K562 (cell line): ENCODE data around the gene RYR3. TPM values are rescaled to one million over a fixed set of nuclear protein-coding genes. Genes with fewer than 3 reads are reported as not detected.

Experiments
- ATAC-seq: fragments of 200-7000 bp; cut with Tn5 transposase; 3 replicates; pipeline ENCODE4 v1.9.1; 2020; ENCODE audit warnings: moderate library complexity
- BruUV-seq: library from RNA; stranded (reverse); fragments of 400-500 nt; replicated peaks from 2 replicates; lab custom pipeline; 2021; lab: Mats Ljungman, UMichigan
- CTCF ChIA-PET: fragments of 300-600 bp; formaldehyde crosslinking; extraction: SDS; loops from one replicate; lab custom pipeline; 2021; ENCODE audit warnings: low intra/inter-chr PET ratio; lab: Yijun Ruan, JAX
- POLR2A ChIA-PET: fragments of 300-600, 350-650 bp; sonication (Branson Sonifier 250); formaldehyde crosslinking; extraction: SDS; loops from one replicate; lab custom pipeline; 2021; ENCODE audit warnings: antibody characterized with exemption, inconsistent platforms; lab: Yijun Ruan, JAX
- DNase-seq, 4 experiments: peaks; one replicate each; pipeline versions ENCODE4 v3.0.0 to v3.0.0-alpha.2; 2011 to 2018; ENCODE audit warnings: low spot score in 3 of 4, mixed read lengths in 3 of 4; ENCODE audit errors: extremely low read depth in 1 of 4
- FAIRE-seq: peaks from 2 replicates; lab custom pipeline; 2011; peaks lifted over from hg19 to GRCh38; lab: Jason Lieb, UNC
- H2AFZ ChIP-seq: 2 replicates; pipeline ENCODE4 v1.6.0; 2011; ENCODE audit warnings: low read depth, low read length, control low read depth, inconsistent platforms
- H3K27ac ChIP-seq: fragments of 200-600 bp; 3 replicates; pipeline ENCODE4 v1.8.0; 2011; ENCODE audit warnings: low read depth, mild to moderate bottlenecking, control low read depth, inconsistent platforms, low read length, moderate library complexity, mixed read lengths; ENCODE audit errors: extremely low read depth
- H3K27me3 ChIP-seq, 2 experiments: fragments of 300-600 bp in 1 of 2; 2 replicates in 1 of 2; 3 replicates in 1 of 2; pipeline versions ENCODE4 v1.6.0 to v1.8.0; 2011; ENCODE audit warnings: inconsistent platforms in 2 of 2, low read length in 2 of 2, mild to moderate bottlenecking in 1 of 2, mixed read lengths in 1 of 2, moderate library complexity in 1 of 2; ENCODE audit not compliant: control insufficient read depth in 2 of 2, insufficient read depth in 2 of 2
- H3K36me3 ChIP-seq: fragments of 300-600 bp; 3 replicates; pipeline ENCODE4 v1.8.0; 2011; ENCODE audit warnings: mild to moderate bottlenecking, low read length, inconsistent platforms; ENCODE audit not compliant: control insufficient read depth, insufficient read depth
- H3K4me1 ChIP-seq, 2 experiments: fragments of 200-600 bp in 1 of 2; replicated peaks in 1 of 2; 2 replicates in 1 of 2; 3 replicates in 1 of 2; pipeline versions ENCODE4 v1.5.1 to v1.8.0; 2011; ENCODE audit warnings: inconsistent platforms in 2 of 2, low read length in 2 of 2, mild to moderate bottlenecking in 1 of 2, mixed read lengths in 1 of 2, moderate library complexity in 1 of 2; ENCODE audit not compliant: control insufficient read depth in 2 of 2, insufficient read depth in 2 of 2
- H3K4me2 ChIP-seq: 2 replicates; pipeline ENCODE4 v1.6.1; 2011; ENCODE audit warnings: low read length, control low read depth, inconsistent platforms, mixed read lengths; ENCODE audit not compliant: insufficient read depth
- H3K4me3 ChIP-seq: fragments of 200-600 bp; sonication (generic), shearing (Covaris generic); 2 replicates; pipeline ENCODE4 v1.5.1; 2016; ENCODE audit warnings: control low read depth, inconsistent platforms
- H3K79me2 ChIP-seq: fragments of 200-600 bp; 3 replicates; pipeline ENCODE4 v1.8.0; 2011; ENCODE audit warnings: low read length, inconsistent platforms; ENCODE audit not compliant: control insufficient read depth, insufficient read depth
- H3K9ac ChIP-seq, 2 experiments: 2 replicates each; pipeline versions ENCODE4 v1.6.0 to v1.6.1; 2011; ENCODE audit warnings: low read depth in 2 of 2, low read length in 2 of 2, control low read depth in 1 of 2, inconsistent platforms in 1 of 2, mild to moderate bottlenecking in 1 of 2, mixed read lengths in 1 of 2; ENCODE audit not compliant: insufficient read depth in 1 of 2
- H3K9me1 ChIP-seq: one replicate; pipeline ENCODE4 v1.6.0; 2011; ENCODE audit warnings: inconsistent platforms, mild to moderate bottlenecking, low read length, moderate library complexity; ENCODE audit not compliant: control insufficient read depth, insufficient read depth
- H3K9me3 ChIP-seq: replicated peaks from 2 replicates; pipeline ENCODE4 v1.5.1; 2011; ENCODE audit warnings: low read depth, low read length, inconsistent platforms; ENCODE audit not compliant: control insufficient read depth, insufficient read depth
- H4K20me1 ChIP-seq: replicated peaks from 2 replicates; pipeline ENCODE4 v1.6.1; 2011; ENCODE audit warnings: low read length, inconsistent platforms, mixed read lengths; ENCODE audit not compliant: control insufficient read depth, insufficient read depth
- CHD1 ChIP-seq: fragments of 200-600 bp; sonication (generic); IDR thresholded peaks from one replicate; pipeline ENCODE4 v1.6.1; 2012; ENCODE audit warnings: mild to moderate bottlenecking, moderate library complexity, low read length, inconsistent platforms
- HDAC1 ChIP-seq, 2 experiments: fragments of 450-650 bp; IDR thresholded peaks; 2 replicates each; pipeline ENCODE4 v1.6.1; 2016 to 2017; ENCODE audit warnings: inconsistent platforms in 1 of 2, mild to moderate bottlenecking in 1 of 2, moderate library complexity in 1 of 2
- HIVEP1 ChIP-seq: fragments of 250-450 bp; sonication (Bioruptor Pico); IDR thresholded peaks from 2 replicates; pipeline ENCODE4 v1.4.0; 2020; ENCODE audit warnings: mild to moderate bottlenecking
- NELFE ChIP-seq: IDR thresholded peaks from 2 replicates; pipeline ENCODE4 v1.6.1; 2011; ENCODE audit warnings: mild to moderate bottlenecking; ENCODE audit not compliant: insufficient read depth, insufficient read length
- NR2C2 ChIP-seq, 2 experiments: fragments of 200-800 bp in 1 of 2; sonication (Bioruptor generic) in 1 of 2; sonication (generic) in 1 of 2; formaldehyde crosslinking in 1 of 2; IDR thresholded peaks; 2 replicates each; pipeline versions ENCODE4 v1.6.1 to v1.8.0; 2016 to 2022; ENCODE audit warnings: mild to moderate bottlenecking in 1 of 2, missing compliant biosample characterization in 1 of 2, missing genetic modification characterization in 1 of 2, missing genetic modification reagents in 1 of 2
- PYGO2 ChIP-seq: fragments of 450-650 bp; IDR thresholded peaks from 2 replicates; pipeline ENCODE4 v1.6.1; 2016; ENCODE audit warnings: mild to moderate bottlenecking, missing genetic modification characterization, moderate library complexity, missing compliant biosample characterization
- RBM14 ChIP-seq: fragments of 200-400 bp; formaldehyde crosslinking; IDR thresholded peaks from 2 replicates; pipeline ENCODE4 v1.6.1; 2018; ENCODE audit warnings: low read depth, mild to moderate bottlenecking, low read length, moderate library complexity, borderline replicate concordance; ENCODE audit not compliant: insufficient read depth
- SP2 ChIP-seq: IDR thresholded peaks from 2 replicates; pipeline ENCODE4 v1.6.1; 2011; ENCODE audit warnings: mild to moderate bottlenecking, low read depth, low read length, moderate library complexity; ENCODE audit not compliant: poor library complexity, severe bottlenecking; ENCODE audit errors: extremely low read depth
- YBX1 ChIP-seq: fragments of 450-650 bp; IDR thresholded peaks from 2 replicates; pipeline ENCODE4 v1.7.1; 2016; ENCODE audit warnings: mild to moderate bottlenecking
- ZKSCAN3 ChIP-seq: fragments of 250-450 bp; sonication (Bioruptor Pico); IDR thresholded peaks from 2 replicates; pipeline ENCODE4 v1.4.0; 2020
- ZNF511 ChIP-seq: sonication (generic); formaldehyde crosslinking; IDR thresholded peaks from 2 replicates; pipeline ENCODE4 v1.8.0; 2022; ENCODE audit warnings: mild to moderate bottlenecking, missing genetic modification reagents
- WGBS: fragments of 100-300 bp; shearing (Covaris generic); methylation state at CpG from one replicate; pipeline ENCODE4 v1.1.6; 2016; ENCODE audit warnings: low coverage, mixed read lengths; ENCODE audit not compliant: insufficient coverage; ENCODE audit errors: missing lambda C conversion rate; 5-methylcytosine and 5-hydroxymethylcytosine counted together
- in situ Hi-C: fragments of 300-500 bp; cut with MboI; formaldehyde crosslinking; loops from 4 replicates; pipeline ENCODE4 v1.15.0; 2018; ENCODE audit warnings: inconsistent platforms, mixed read lengths
- intact Hi-C: fragments of 100-400 bp; cut with micrococcal nuclease; formaldehyde crosslinking; loops from 2 replicates; pipeline ENCODE4 v1.14.2; 2022
- polyA plus RNA-seq, 8 experiments: library from polyadenylated mRNA; depleted of rRNA in 4 of 8; stranded (reverse) in 5 of 8; unstranded in 3 of 8; fragments of >200 nt; fragmentation: Nextera tagmentation in 2 of 8; fragmentation: Illumina TruSeq in 1 of 8; extraction: Ambion mirVana in 2 of 8; extraction: Trizol in 1 of 8; gene quantifications; 2 replicates each; pipeline versions ENCODE4 v1.2.1 to v1.2.3, GENCODE V29; 2011 to 2014; ENCODE audit warnings: inconsistent platforms in 1 of 8, missing spikeins in 1 of 8
- total RNA-seq, 7 experiments: library from RNA; depleted of rRNA in 6 of 7; stranded (reverse); fragments of >200 nt in 6 of 7; fragmentation: Illumina TruSeq in 2 of 7; extraction: Trizol in 2 of 7; gene quantifications; 2 replicates each; pipeline versions ENCODE4 v1.2.1 to v1.2.3, GENCODE V29; 2011 to 2021; ENCODE audit warnings: low replicate concordance in 1 of 7

RYR3 gene
- total and polyA plus RNA-seq, 9 of the 15 experiments (the other 6 are each of a cell fraction or from before 2014, with no cell fraction given), result 0.04 TPM; not detected in 8

- Histone ChIP-seq H2AFZ (no peak overlapping the region), H4K20me1 (no peaks in the 10 kb centered on the region), H3K9me1 (no peaks in the 10 kb centered on the region), H3K9me3 (no peaks in the 10 kb centered on the region), H3K79me2 (no peaks in the 10 kb centered on the region), H3K27me3 (peaks cover 0 to 4% of the 10 kb centered on the region in 2 experiments; a peak in 2 of 5 replicates), H3K4me1 (no peaks in the 10 kb centered on the region), H3K9ac (no peak overlapping the region)
- ChIA-PET POLR2A (interaction anchor here (1.2 kb wide), 1 partner anchor 8 kb away, joined by 3 read pairs; no protein-coding TSS in a partner anchor), CTCF (no interaction called here)
- intact Hi-C loops, result no loop called here
- DNase-seq, result no peak
- FAIRE-seq, result no peak
- no peak for ATAC-seq
- WGBS, result 0% methylated on average over 7 of the region's 7 CpGs
- in situ Hi-C loops, result no loop called here
- BruUV-seq, result no TSS peak
- TF ChIP-seq SP2 (no peak), YBX1 (no peak), PYGO2 (tag) (no peak), HDAC1 (IDR thresholded peaks at IDR 0.05) (no peak), CHD1 (no peak), RBM14 (no peak), ZNF511 (no peak), NR2C2 (CRISPR knock-in tag; IDR thresholded peaks at IDR 0.05) (no peak), NR2C2 (tag; IDR thresholded peaks at IDR 0.05) (no peak), HIVEP1 (no peak), NELFE (no peak), ZKSCAN3 (CRISPR knock-in tag) (no peak)
- TF ChIP-seq, all 486 proteins: peak for 0
- Histone ChIP-seq H3K4me2 (no peak overlapping the region), H3K4me3 (no peak overlapping the region), H3K36me3 (no peaks in the 10 kb centered on the region), H3K27ac (no peak overlapping the region)
Measured at GRCh38 chr15:33636234-33636633, 325.5 kb downstream of the RYR3 start.
